ENCODE data around the gene ZBP1.

The ZBP1 gene

DNA sequence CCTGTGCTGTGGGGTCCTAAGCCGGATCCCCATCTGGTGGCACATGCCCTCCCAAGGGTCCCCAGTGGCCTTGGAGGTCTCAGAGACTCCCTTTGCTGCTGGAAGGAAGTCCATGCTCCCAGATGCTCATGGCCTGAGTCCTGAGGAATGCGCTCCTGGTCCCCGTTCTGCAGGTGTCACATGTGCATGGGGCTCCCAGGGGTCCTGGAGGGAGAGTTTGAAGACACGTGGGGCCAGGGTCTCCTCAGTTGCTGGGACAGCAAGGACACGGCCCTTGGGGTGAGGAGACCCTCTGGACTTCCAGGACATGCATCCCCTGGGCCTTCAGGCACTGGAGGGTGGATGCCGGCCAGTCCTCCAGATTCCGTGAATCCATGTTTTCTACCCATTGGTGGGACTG lies 11.7 kb downstream of the ZBP1 start:
- H2AK5ac ChIP-seq (ENCODE audit: low read depth, low read length), result no peak overlapping the region
- no peak overlapping the region for H3K4ac ChIP-seq (ENCODE audit: low read length)
- H3K4me3 ChIP-seq (ENCODE audit: low read length in 2 of 2), result no peak overlapping the region
- no peaks in the 10 kb centered on the region for H3K36me3 ChIP-seq (replicated peaks in 1 of 2; ENCODE audit: control insufficient read depth in 2 of 2, insufficient read depth in 2 of 2, low read length in 2 of 2)
- peaks cover 0 to 1% of the 10 kb centered on the region in 2 donors for H3K4me1 ChIP-seq (ENCODE audit: control insufficient read depth in 2 of 2, insufficient read depth in 1 of 2, low read depth in 1 of 2, low read length in 2 of 2)
- DNase-seq (ENCODE audit: low spot score), result no peak
- H3K14ac ChIP-seq (ENCODE audit: low read length), result no peak overlapping the region
- no peak overlapping the region for H3K27ac ChIP-seq (replicated peaks; ENCODE audit: low read length)
- H3K9me3 ChIP-seq (replicated peaks in 1 of 2; ENCODE audit: control insufficient read depth in 2 of 2, insufficient read depth in 1 of 2, low read depth in 1 of 2, low read length in 2 of 2), result no peaks in the 10 kb centered on the region
- no peak overlapping the region for H3K9ac ChIP-seq (ENCODE audit: low read depth, low read length, poor library complexity)
- H2BK12ac ChIP-seq (ENCODE audit: low read length), result no peak overlapping the region
- no peak overlapping the region for H4K8ac ChIP-seq (ENCODE audit: low read depth, low read length)
- no peak overlapping the region for H2BK15ac ChIP-seq (ENCODE audit: low read length)
- no peak overlapping the region for H4K91ac ChIP-seq (ENCODE audit: low read depth, low read length, poor library complexity)
- H3K27me3 ChIP-seq (ENCODE audit: control insufficient read depth in 3 of 3, insufficient read depth in 3 of 3, low read depth in 1 of 3, low read length in 3 of 3), result peaks cover 0 to 22% (median 0%) of the 10 kb centered on the region in 3 experiments
- H2AFZ ChIP-seq (ENCODE audit: low read length), result no peak overlapping the region
- no peak overlapping the region for H3K23ac ChIP-seq (ENCODE audit: low read depth, low read length, poor library complexity)
- no peak overlapping the region for H3K18ac ChIP-seq (ENCODE audit: low read length)
- no peak overlapping the region for H2BK120ac ChIP-seq (ENCODE audit: low read depth, low read length)
- H2BK5ac ChIP-seq (ENCODE audit: low read length), result no peak overlapping the region
- no peak overlapping the region for H3K4me2 ChIP-seq (ENCODE audit: insufficient read depth, low read length, poor library complexity, severe bottlenecking)
- H3K79me1 ChIP-seq (ENCODE audit: low read depth, low read length), result no peaks in the 10 kb centered on the region
- no CpG with 5 or more reads among the region's 7 CpGs for WGBS, 2 donors (ENCODE audit: extremely low coverage in 2 of 2, insufficient read length in 2 of 2, insufficient replicate concordance in 1 of 2)

DNA sequence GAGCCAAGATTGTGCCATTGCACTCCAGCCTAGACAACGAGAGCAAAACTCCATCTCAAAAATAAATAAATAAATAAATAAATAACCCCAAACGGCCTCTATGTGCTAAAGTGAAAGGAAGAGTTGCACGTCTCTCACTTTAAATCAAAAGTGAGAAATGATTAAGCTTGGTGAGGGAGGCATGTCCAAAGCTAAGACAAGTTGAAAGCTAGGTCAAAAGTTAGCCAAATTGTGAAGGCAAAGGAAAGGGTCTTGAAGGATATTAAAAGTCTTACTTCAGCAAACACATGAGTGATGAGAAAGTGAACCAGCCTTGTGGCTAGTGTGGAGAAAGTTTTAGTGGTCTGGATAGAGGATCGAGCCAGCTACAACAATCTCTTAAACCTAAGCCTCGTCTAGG lies 14.3 kb downstream of the ZBP1 start:
- H3K4ac ChIP-seq (ENCODE audit: low read length), result no peak overlapping the region
- no peak for DNase-seq (ENCODE audit: low spot score)
- no CpG with 5 or more reads among the region's 5 CpGs for WGBS, 2 donors (ENCODE audit: extremely low coverage in 2 of 2, insufficient read length in 2 of 2, insufficient replicate concordance in 1 of 2)

DNA sequence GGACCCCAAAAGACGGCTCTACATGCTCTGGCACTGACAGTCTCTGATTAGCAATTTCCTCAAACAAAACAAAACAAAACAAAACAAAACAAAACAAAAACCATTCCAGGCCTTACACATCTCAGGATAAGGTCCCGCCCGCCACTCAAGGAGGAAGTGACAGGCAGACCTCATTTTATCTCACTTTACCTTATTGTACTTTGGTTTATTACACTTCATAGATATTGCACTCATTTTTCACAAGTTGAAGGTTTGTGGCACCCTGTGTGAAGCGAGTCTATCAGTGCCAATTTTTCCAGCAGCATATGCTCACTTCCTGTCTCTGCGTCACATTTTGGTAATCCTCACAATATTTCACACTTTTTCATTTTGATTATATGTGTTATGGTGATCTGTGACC lies 15.2 kb downstream of the ZBP1 start:
- Histone ChIP-seq H3K4me3 (ENCODE audit: low read length in 2 of 2) (no peak overlapping the region), H2BK12ac (ENCODE audit: low read length) (no peak overlapping the region), H2AK5ac (ENCODE audit: low read depth, low read length) (no peak overlapping the region), H3K18ac (ENCODE audit: low read length) (no peak overlapping the region), H3K9me3 (replicated peaks in 1 of 2; ENCODE audit: control insufficient read depth in 2 of 2, insufficient read depth in 1 of 2, low read depth in 1 of 2, low read length in 2 of 2) (no peaks in the 10 kb centered on the region), H2BK15ac (ENCODE audit: low read length) (no peak overlapping the region), H3K4me2 (ENCODE audit: insufficient read depth, low read length, poor library complexity, severe bottlenecking) (no peak overlapping the region), H3K14ac (ENCODE audit: low read length) (no peak overlapping the region), H3K4me1 (ENCODE audit: control insufficient read depth in 2 of 2, insufficient read depth in 1 of 2, low read depth in 1 of 2, low read length in 2 of 2) (peaks cover 0 to 1% of the 10 kb centered on the region in 2 donors), H3K9ac (ENCODE audit: low read depth, low read length, poor library complexity) (no peak overlapping the region), H3K27ac (replicated peaks; ENCODE audit: low read length) (no peak overlapping the region), H4K8ac (ENCODE audit: low read depth, low read length) (no peak overlapping the region), H3K36me3 (replicated peaks in 1 of 2; ENCODE audit: control insufficient read depth in 2 of 2, insufficient read depth in 2 of 2, low read length in 2 of 2) (no peaks in the 10 kb centered on the region), H2BK5ac (ENCODE audit: low read length) (no peak overlapping the region), H3K79me1 (ENCODE audit: low read depth, low read length) (no peaks in the 10 kb centered on the region), H2AFZ (ENCODE audit: low read length) (no peak overlapping the region), H3K27me3 (ENCODE audit: control insufficient read depth in 3 of 3, insufficient read depth in 3 of 3, low read depth in 1 of 3, low read length in 3 of 3) (peaks cover 0 to 28% (median 0%) of the 10 kb centered on the region in 3 experiments), H3K4ac (ENCODE audit: low read length) (no peak overlapping the region), H4K91ac (ENCODE audit: low read depth, low read length, poor library complexity) (no peak overlapping the region), H2BK120ac (ENCODE audit: low read depth, low read length) (no peak overlapping the region), H3K23ac (ENCODE audit: low read depth, low read length, poor library complexity) (no peak overlapping the region)
- no peak for DNase-seq (ENCODE audit: low spot score)
- WGBS, 2 donors (ENCODE audit: extremely low coverage in 2 of 2, insufficient read length in 2 of 2, insufficient replicate concordance in 1 of 2), result no CpG with 5 or more reads among the region's 5 CpGs

More for the DNA sequence above, 14.3 kb downstream of the ZBP1 start:
- H2AFZ ChIP-seq (ENCODE audit: low read length), result no peak overlapping the region
- H3K23ac ChIP-seq (ENCODE audit: low read depth, low read length, poor library complexity), result no peak overlapping the region
- H3K36me3 ChIP-seq (replicated peaks in 1 of 2; ENCODE audit: control insufficient read depth in 2 of 2, insufficient read depth in 2 of 2, low read length in 2 of 2), result no peaks in the 10 kb centered on the region
- no peaks in the 10 kb centered on the region for H3K79me1 ChIP-seq (ENCODE audit: low read depth, low read length)
- H3K27me3 ChIP-seq (ENCODE audit: control insufficient read depth in 3 of 3, insufficient read depth in 3 of 3, low read depth in 1 of 3, low read length in 3 of 3), result peaks cover 0 to 23% (median 0%) of the 10 kb centered on the region in 3 experiments
- H2AK5ac ChIP-seq (ENCODE audit: low read depth, low read length), result no peak overlapping the region
- H3K9me3 ChIP-seq (replicated peaks in 1 of 2; ENCODE audit: control insufficient read depth in 2 of 2, insufficient read depth in 1 of 2, low read depth in 1 of 2, low read length in 2 of 2), result no peaks in the 10 kb centered on the region
- no peak overlapping the region for H3K9ac ChIP-seq (ENCODE audit: low read depth, low read length, poor library complexity)
- no peak overlapping the region for H3K4me2 ChIP-seq (ENCODE audit: insufficient read depth, low read length, poor library complexity, severe bottlenecking)
- H3K4me3 ChIP-seq (ENCODE audit: low read length in 2 of 2), result no peak overlapping the region
- no peak overlapping the region for H2BK12ac ChIP-seq (ENCODE audit: low read length)
- H3K4me1 ChIP-seq (ENCODE audit: control insufficient read depth in 2 of 2, insufficient read depth in 1 of 2, low read depth in 1 of 2, low read length in 2 of 2), result peaks cover 0 to 1% of the 10 kb centered on the region in 2 donors
- no peak overlapping the region for H4K91ac ChIP-seq (ENCODE audit: low read depth, low read length, poor library complexity)
- H3K14ac ChIP-seq (ENCODE audit: low read length), result no peak overlapping the region
- H2BK15ac ChIP-seq (ENCODE audit: low read length), result no peak overlapping the region
- no peak overlapping the region for H2BK5ac ChIP-seq (ENCODE audit: low read length)
- no peak overlapping the region for H3K18ac ChIP-seq (ENCODE audit: low read length)
- no peak overlapping the region for H4K8ac ChIP-seq (ENCODE audit: low read depth, low read length)
- no peak overlapping the region for H2BK120ac ChIP-seq (ENCODE audit: low read depth, low read length)
- H3K27ac ChIP-seq (replicated peaks; ENCODE audit: low read length), result no peak overlapping the region

DNA sequence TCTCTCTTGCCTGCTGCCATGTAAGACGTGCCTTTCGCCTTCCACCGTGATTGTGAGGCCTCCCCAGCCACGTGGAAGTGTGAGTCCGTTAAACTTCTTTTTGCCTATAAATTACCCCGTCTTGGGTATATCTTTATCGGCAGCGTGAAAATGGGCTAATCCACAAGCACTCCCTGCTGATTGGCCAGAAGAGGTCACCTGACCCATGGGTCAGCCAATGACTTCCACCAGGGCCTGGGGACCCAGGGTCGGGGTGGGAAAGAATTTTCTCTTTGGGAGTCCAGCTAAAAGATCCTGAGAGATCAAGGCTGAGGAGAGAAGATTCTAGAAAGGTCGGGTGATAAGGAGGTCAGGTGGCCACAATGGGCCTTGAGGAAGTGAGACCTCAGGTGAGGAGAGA lies 17.1 kb downstream of the ZBP1 start:
- Histone ChIP-seq H2AK5ac (ENCODE audit: low read depth, low read length) (no peak overlapping the region), H3K23ac (ENCODE audit: low read depth, low read length, poor library complexity) (no peak overlapping the region), H2BK5ac (ENCODE audit: low read length) (no peak overlapping the region), H3K27ac (replicated peaks; ENCODE audit: low read length) (no peak overlapping the region), H3K4me1 (ENCODE audit: control insufficient read depth in 2 of 2, insufficient read depth in 1 of 2, low read depth in 1 of 2, low read length in 2 of 2) (peaks cover 0 to 3% of the 10 kb centered on the region in 2 donors), H4K91ac (ENCODE audit: low read depth, low read length, poor library complexity) (no peak overlapping the region), H3K18ac (ENCODE audit: low read length) (no peak overlapping the region), H3K14ac (ENCODE audit: low read length) (no peak overlapping the region), H3K4me3 (ENCODE audit: low read length in 2 of 2) (no peak overlapping the region), H3K36me3 (replicated peaks in 1 of 2; ENCODE audit: control insufficient read depth in 2 of 2, insufficient read depth in 2 of 2, low read length in 2 of 2) (no peaks in the 10 kb centered on the region), H2AFZ (ENCODE audit: low read length) (no peak overlapping the region), H3K9ac (ENCODE audit: low read depth, low read length, poor library complexity) (no peak overlapping the region), H3K79me1 (ENCODE audit: low read depth, low read length) (no peaks in the 10 kb centered on the region), H3K27me3 (ENCODE audit: control insufficient read depth in 3 of 3, insufficient read depth in 3 of 3, low read depth in 1 of 3, low read length in 3 of 3) (peaks cover 0 to 34% (median 0%) of the 10 kb centered on the region in 3 experiments), H2BK12ac (ENCODE audit: low read length) (no peak overlapping the region), H2BK15ac (ENCODE audit: low read length) (no peak overlapping the region), H3K4me2 (ENCODE audit: insufficient read depth, low read length, poor library complexity, severe bottlenecking) (no peak overlapping the region), H3K9me3 (replicated peaks in 1 of 2; ENCODE audit: control insufficient read depth in 2 of 2, insufficient read depth in 1 of 2, low read depth in 1 of 2, low read length in 2 of 2) (no peaks in the 10 kb centered on the region), H3K4ac (ENCODE audit: low read length) (no peak overlapping the region), H4K8ac (ENCODE audit: low read depth, low read length) (no peak overlapping the region), H2BK120ac (ENCODE audit: low read depth, low read length) (no peak overlapping the region)
- no peak for DNase-seq (ENCODE audit: low spot score)
- no CpG with 5 or more reads among the region's 10 CpGs for WGBS, 2 donors (ENCODE audit: extremely low coverage in 2 of 2, insufficient read length in 2 of 2, insufficient replicate concordance in 1 of 2)

Data from neuronal stem cell (in vitro differentiated cells).